Measurements from ENCODE around the gene ATG4A.

The ATG4A gene

DNA sequence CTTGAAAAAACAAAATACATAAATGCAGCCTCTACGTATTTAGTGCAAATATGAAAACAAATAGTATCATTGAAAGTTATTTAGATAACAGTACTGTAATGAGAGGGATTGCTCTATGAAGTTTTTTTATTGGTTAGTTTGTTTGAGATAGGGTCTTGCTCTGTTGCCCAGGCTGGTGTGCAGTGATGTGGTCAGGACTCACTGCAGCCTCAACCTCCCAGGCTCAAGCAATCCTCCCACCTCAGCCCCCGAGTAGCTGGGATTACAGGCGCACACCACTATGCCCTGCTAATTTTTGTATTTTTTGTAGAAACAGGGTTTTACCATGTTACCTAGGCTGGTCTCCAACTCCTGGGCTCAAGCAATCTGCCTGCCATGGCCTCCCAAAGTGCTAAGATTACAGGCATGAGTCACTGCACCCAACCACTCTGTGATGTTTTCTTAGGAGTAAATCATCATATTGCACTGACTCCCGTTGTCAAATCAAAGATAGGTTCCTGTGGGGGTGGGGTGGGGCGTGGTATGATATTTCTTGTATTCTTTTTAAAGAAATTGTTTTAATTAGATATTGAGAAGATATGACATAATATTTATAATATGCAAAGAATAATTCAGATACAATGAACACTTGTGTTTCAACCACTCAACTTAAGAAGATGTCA is 75.8 kb downstream of the ATG4A start:
- Mint-ChIP-seq H3K4me3 (no peak overlapping the region), H3K27me3 (no peaks in the 10 kb centered on the region), H3K9me3 (no peaks in the 10 kb centered on the region), H3K36me3 (ENCODE audit: insufficient read depth) (no peaks in the 10 kb centered on the region), H3K27ac (no peak overlapping the region), H3K4me1 (ENCODE audit: low read depth in 2 of 2) (peaks cover 0 to 2% of the 10 kb centered on the region in 2 donors)
- no peak for DNase-seq
- ATAC-seq (replicated peaks) = no peak

DNA sequence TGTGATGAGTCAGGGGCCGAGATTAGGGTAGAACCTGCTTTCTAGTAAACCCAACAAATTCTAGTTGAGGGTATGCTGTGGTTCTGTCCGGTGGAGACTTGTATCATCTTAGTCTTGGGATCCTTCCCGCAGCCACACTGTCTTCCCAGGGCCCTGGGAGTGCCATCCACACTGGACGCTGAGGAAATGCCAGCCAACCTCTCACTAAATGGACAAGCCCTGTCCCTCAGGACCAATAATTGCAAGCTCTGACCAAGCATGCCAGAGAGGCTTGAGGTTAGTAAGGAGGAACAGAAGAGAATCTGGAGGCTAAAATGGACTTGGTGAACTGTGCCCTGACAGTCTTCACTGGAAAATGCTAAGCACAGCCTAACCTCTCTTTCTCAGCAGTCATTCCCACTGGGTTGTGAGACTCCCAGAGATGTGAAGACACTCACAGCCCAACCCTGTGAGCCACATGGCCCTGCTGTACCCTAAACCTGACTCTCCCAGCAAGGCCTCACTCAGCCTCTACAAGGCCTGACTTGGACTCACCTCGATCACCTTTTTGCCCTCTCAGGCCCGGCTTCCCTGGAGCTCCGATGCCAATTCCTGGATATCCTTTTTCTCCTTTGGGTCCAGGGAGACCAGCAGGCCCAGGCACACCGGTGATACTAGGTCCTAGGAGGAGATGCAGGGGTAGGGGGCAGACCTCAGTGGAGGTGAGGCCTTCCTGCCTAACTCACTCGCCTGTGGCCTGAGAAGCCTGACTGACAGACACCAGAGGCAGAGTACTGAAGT is 77.6 kb downstream of the ATG4A start:
- Mint-ChIP-seq H3K27ac (no peak overlapping the region), H3K9me3 (no peaks in the 10 kb centered on the region), H3K27me3 (no peaks in the 10 kb centered on the region), H3K36me3 (ENCODE audit: insufficient read depth) (no peaks in the 10 kb centered on the region), H3K4me3 (no peak overlapping the region), H3K4me1 (ENCODE audit: low read depth in 2 of 2) (peaks cover 0 to 4% of the 10 kb centered on the region in 2 donors)
- ATAC-seq (replicated peaks) = no peak
- DNase-seq = no peak

DNA sequence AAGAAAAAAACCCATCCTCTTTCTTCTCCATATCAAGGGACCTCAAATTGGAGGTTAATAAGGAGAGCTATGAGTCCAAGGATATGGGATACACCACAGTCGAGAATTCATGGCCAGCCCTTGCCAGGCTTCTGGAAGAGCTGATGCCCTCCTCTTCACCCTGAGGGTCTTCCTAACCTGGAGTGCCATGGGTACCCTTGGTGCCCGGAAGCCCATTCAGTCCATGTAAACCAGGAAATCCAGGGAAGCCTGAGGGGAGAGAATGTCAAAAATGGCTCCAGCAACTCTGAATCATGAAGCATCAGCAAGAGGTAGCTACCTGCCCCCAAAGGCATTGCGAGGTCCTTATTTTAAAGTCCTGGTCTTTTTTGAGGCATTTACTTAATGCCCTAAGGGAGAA is 78.2 kb downstream of the ATG4A start:
- H3K27ac Mint-ChIP-seq = no peak overlapping the region
- no peaks in the 10 kb centered on the region for H3K9me3 Mint-ChIP-seq
- no peaks in the 10 kb centered on the region for H3K36me3 Mint-ChIP-seq (ENCODE audit: insufficient read depth)
- ATAC-seq (replicated peaks) (no peak), DNase-seq (no peak)
- no peaks in the 10 kb centered on the region for H3K27me3 Mint-ChIP-seq
- H3K4me1 Mint-ChIP-seq (ENCODE audit: low read depth in 2 of 2) = peaks cover 0 to 4% of the 10 kb centered on the region in 2 donors
- H3K4me3 Mint-ChIP-seq = no peak overlapping the region

DNA sequence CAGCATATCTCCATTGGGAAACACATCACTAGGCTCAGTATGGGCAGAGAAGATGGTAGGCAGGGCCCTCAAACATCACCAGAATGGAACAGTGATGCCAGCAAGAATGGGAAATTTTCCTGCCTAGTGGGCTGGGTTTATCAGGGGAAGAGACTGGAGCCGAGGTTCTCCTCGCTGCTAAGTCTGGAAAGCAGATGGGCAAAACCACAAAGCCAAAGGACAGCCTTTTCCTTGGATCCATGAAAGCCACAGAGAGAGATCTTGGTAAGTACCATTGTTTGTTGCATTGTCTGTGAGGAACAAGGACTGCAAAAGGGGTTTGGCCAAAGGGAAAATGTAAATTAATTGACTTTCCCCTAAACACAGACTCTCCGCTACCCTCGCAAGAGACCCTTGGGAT is 80.1 kb downstream of the ATG4A start:
- H3K4me1 Mint-ChIP-seq (ENCODE audit: low read depth in 2 of 2) = peaks cover 0 to 4% of the 10 kb centered on the region in 2 donors

DNA sequence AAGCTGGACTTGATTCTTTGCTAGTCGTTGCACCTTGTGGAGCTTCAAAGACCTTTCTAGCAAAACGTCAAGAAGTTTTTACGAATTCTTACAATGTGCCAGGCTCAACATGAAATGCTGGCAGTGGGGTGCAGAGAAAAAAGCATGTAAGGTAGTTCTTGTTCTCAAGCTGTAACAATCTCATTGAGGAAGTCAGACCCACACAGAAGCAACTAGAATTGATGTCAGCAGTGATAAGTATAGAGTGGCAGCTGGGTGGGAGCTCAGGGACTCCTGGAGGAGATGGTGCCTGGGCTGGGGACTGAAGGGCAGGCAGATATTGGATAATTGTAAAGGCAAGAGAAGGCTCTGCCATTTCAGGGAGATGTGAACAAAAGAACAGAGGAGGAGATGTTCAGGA is 82.3 kb downstream of the ATG4A start:
- no peaks in the 10 kb centered on the region for H3K9me3 Mint-ChIP-seq
- no peak overlapping the region for H3K4me3 Mint-ChIP-seq
- no peak for DNase-seq
- no peak overlapping the region for H3K27ac Mint-ChIP-seq
- peaks cover 0 to 2% of the 10 kb centered on the region in 2 donors for H3K4me1 Mint-ChIP-seq (ENCODE audit: low read depth in 2 of 2)
- H3K27me3 Mint-ChIP-seq = no peaks in the 10 kb centered on the region
- no peak for ATAC-seq (replicated peaks)
- no peaks in the 10 kb centered on the region for H3K36me3 Mint-ChIP-seq (ENCODE audit: insufficient read depth)

More for the DNA sequence above, 80.1 kb downstream of the ATG4A start:
- Mint-ChIP-seq H3K9me3 (no peaks in the 10 kb centered on the region), H3K36me3 (ENCODE audit: insufficient read depth) (no peaks in the 10 kb centered on the region), H3K27ac (no peak overlapping the region), H3K27me3 (no peaks in the 10 kb centered on the region), H3K4me3 (no peak overlapping the region)
- ATAC-seq (replicated peaks) (no peak), DNase-seq (no peak)

DNA sequence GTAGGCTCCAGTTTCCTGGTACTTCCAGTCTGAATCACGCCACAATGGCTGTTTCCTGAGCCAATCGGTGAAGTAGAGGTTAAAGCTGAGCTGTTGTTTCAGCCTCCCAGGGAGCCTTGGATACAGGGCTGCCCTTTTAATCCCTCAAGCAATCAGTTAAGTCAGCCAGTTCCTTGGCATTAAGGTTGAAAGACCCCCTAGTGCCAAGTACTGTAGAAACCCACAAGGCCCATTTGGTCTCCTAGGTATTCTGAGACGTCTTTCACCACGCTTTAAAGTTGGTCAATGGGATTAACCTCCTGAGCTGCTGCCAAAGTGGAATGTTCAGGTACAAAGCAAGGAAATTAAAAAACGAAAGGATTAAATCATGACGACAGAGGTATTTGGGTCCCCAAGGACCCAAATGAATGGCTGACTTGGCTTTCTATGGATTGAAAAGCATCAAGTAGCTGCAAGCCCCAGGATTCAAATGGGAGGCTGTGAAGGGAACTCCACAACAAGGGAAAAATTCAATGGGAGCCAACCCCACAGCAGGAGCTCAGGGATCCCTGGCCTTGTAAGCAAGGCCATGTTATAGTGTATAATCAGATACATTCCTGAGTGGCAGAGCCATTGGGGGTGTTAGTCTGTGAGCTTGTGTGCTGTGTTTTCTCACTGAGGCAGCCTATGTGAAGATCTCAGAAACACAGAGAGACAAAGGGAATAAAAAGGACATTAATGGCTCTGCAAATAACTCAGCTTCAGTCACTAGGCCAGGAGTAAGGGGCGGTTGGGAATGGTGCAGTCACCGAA is 86.0 kb downstream of the ATG4A start:
- Mint-ChIP-seq H3K36me3 (ENCODE audit: insufficient read depth) (no peaks in the 10 kb centered on the region), H3K9me3 (no peaks in the 10 kb centered on the region), H3K27ac (no peak overlapping the region), H3K4me1 (ENCODE audit: low read depth in 2 of 2) (peaks cover 0 to 2% of the 10 kb centered on the region in 2 donors), H3K4me3 (no peak overlapping the region), H3K27me3 (no peaks in the 10 kb centered on the region)
- ATAC-seq (replicated peaks) = no peak
- no peak for DNase-seq

DNA sequence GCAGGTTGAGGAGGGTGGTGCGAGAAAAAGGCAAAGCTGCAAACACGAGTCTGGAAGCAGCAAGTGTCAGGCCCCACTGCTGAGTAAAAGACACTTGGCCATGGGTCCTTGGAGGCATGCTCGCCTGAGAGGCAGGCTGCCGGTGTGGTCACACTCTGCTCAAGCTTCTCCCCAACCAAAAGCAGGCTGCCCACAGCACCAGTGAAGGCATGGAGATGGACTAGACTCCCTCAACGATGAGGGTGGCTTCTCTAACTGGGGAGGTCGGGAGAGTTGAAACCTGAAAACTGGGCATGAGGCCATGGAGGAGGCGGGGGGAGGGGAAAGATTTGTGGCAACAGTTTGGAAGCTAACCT is 86.5 kb downstream of the ATG4A start:
- ATAC-seq (replicated peaks) (no peak), DNase-seq (no peak)
- H3K4me3 Mint-ChIP-seq = no peak overlapping the region
- H3K4me1 Mint-ChIP-seq (ENCODE audit: low read depth in 2 of 2) = peaks cover 0 to 2% of the 10 kb centered on the region in 2 donors
- H3K36me3 Mint-ChIP-seq (ENCODE audit: insufficient read depth) = no peaks in the 10 kb centered on the region
- no peaks in the 10 kb centered on the region for H3K9me3 Mint-ChIP-seq
- H3K27ac Mint-ChIP-seq = no peak overlapping the region
- no peaks in the 10 kb centered on the region for H3K27me3 Mint-ChIP-seq

DNA sequence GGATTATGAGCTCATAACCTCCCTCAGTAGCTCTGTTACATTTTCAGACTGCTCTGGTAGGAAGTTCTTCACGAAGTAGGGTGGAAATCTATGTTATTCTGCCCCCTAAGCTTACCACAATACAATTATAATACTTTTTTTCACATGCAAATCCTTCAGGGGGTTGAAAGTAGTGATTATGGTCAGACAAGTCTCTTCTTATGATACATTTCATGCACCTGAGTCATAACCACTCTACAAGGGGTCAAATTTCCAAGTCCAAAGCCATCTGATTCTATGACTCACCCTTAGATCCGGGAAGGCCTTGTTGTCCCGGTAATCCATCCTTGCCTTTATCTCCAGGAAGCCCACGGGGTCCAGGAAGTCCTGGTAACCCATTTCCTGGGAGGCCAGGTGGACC is 95.2 kb downstream of the ATG4A start:
- Mint-ChIP-seq H3K27ac (no peak overlapping the region), H3K36me3 (ENCODE audit: insufficient read depth) (no peaks in the 10 kb centered on the region), H3K27me3 (peaks cover 0 to 8% of the 10 kb centered on the region in 2 donors), H3K9me3 (no peaks in the 10 kb centered on the region), H3K4me1 (ENCODE audit: low read depth in 2 of 2) (no peaks in the 10 kb centered on the region), H3K4me3 (no peak overlapping the region)
- no peak for DNase-seq
- no peak for ATAC-seq (replicated peaks)

DNA sequence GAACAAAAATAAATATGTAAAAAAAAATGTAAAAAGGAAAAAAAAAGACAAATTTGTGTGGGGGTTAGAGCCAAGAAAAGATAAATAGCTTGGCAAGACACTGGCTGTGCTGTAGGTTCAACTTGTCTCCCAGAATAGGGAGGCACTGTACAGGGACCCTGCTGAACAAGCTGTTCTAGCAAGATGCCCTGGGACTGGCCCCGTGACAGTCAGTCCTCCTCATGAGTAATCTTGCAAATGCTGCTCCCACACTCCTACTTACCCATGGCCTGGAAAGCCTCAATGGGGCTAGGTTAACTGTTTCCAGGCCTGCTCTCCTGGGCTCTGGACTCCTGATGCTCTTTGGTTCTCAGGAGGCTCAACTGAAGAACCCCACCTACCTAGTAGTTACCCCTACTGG is 106.8 kb downstream of the ATG4A start:
- no peak for ATAC-seq (replicated peaks)
- Mint-ChIP-seq H3K36me3 (ENCODE audit: insufficient read depth) (no peaks in the 10 kb centered on the region), H3K27ac (no peak overlapping the region), H3K27me3 (peaks cover 0 to 9% of the 10 kb centered on the region in 2 donors), H3K4me1 (ENCODE audit: low read depth in 2 of 2) (peaks cover 0 to 1% of the 10 kb centered on the region in 2 donors), H3K4me3 (no peak overlapping the region), H3K9me3 (no peaks in the 10 kb centered on the region)
- DNase-seq = no peak

DNA sequence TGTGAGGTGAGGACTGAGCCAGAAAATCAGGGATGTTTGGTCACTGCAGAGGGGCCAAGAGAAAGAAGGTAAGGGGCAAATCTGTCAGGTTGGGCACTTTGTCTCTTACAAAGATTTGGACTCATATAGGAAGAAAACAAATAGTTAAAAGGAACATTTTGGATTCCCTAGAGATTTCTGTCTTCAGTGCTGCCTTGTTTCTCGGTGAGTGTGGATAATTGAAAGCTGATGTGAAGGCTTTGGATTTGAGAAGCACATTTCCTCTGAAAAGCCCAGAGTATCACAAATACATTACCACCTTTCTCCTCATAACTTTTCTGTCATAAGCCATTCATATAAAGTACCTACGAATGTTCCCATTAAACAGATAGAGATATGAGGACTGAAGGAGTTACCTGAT is 107.5 kb downstream of the ATG4A start:
- H3K27me3 Mint-ChIP-seq = peaks cover 0 to 11% of the 10 kb centered on the region in 2 donors
- H3K4me1 Mint-ChIP-seq (ENCODE audit: low read depth in 2 of 2) = peaks cover 0 to 1% of the 10 kb centered on the region in 2 donors
- no peak overlapping the region for H3K27ac Mint-ChIP-seq
- H3K9me3 Mint-ChIP-seq = no peaks in the 10 kb centered on the region
- ATAC-seq (replicated peaks) (no peak), DNase-seq (no peak)
- H3K4me3 Mint-ChIP-seq = no peak overlapping the region
- no peaks in the 10 kb centered on the region for H3K36me3 Mint-ChIP-seq (ENCODE audit: insufficient read depth)

DNA sequence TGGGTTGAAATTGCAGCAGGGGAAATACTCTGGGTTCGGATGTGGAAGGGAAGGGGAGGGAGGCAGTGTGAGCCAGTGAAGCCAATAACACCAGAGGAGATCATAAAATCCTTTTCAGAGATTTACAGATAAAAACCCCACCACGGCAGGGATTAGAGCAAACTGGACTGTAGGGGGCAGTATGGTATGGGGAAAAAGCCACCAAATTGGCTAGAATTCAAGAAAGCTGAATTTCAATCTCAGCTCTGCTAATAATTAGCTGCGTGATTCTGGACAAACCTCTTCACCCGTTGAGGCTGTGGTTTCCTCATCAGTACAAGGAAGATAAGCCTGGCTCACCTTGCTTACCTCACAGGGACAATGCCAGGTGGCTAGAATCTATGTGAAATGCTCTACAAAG is 108.1 kb downstream of the ATG4A start:
- peaks cover 0 to 1% of the 10 kb centered on the region in 2 donors for H3K4me1 Mint-ChIP-seq (ENCODE audit: low read depth in 2 of 2)
- ATAC-seq (replicated peaks) (no peak), DNase-seq (no peak)
- no peaks in the 10 kb centered on the region for H3K36me3 Mint-ChIP-seq (ENCODE audit: insufficient read depth)
- H3K9me3 Mint-ChIP-seq = no peaks in the 10 kb centered on the region
- H3K27me3 Mint-ChIP-seq = peaks cover 0 to 14% of the 10 kb centered on the region in 2 donors
- no peak overlapping the region for H3K4me3 Mint-ChIP-seq
- no peak overlapping the region for H3K27ac Mint-ChIP-seq

DNA sequence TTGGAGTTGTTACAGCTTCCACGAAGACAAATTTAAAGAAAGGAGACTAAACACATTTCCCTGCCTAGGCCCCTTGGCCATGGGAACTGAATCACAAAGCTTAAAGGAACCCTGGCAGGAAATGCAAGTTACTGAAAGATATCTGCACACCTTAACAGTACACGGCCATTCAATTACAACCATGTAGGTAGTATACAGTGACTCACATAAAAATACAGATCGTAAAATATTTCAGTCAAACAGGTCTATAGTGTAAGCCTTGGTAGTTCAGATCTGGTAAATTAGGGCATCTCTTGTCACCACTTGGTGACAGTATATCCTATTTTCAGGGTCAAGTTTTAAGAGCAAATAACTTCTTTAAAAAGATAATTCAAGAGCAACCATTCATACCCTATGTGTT is 112.0 kb downstream of the ATG4A start:
- Mint-ChIP-seq H3K4me3 (no peak overlapping the region), H3K27me3 (peaks cover 0 to 19% of the 10 kb centered on the region in 2 donors), H3K27ac (no peak overlapping the region), H3K4me1 (ENCODE audit: low read depth in 2 of 2) (peaks cover 0 to 1% of the 10 kb centered on the region in 2 donors), H3K36me3 (ENCODE audit: insufficient read depth) (no peaks in the 10 kb centered on the region), H3K9me3 (no peaks in the 10 kb centered on the region)
- DNase-seq (no peak), ATAC-seq (replicated peaks) (no peak)
